ENCODE results near the gene CAMK1D. TPM values are rescaled to one million over a fixed set of nuclear protein-coding genes. Genes with fewer than 3 reads are reported as not detected.

Gene CAMK1D
- total and polyA plus RNA-seq, 2 of the 4 experiments (the other 2 are of a cell fraction): 5.0 to 5.3 TPM

DNA sequence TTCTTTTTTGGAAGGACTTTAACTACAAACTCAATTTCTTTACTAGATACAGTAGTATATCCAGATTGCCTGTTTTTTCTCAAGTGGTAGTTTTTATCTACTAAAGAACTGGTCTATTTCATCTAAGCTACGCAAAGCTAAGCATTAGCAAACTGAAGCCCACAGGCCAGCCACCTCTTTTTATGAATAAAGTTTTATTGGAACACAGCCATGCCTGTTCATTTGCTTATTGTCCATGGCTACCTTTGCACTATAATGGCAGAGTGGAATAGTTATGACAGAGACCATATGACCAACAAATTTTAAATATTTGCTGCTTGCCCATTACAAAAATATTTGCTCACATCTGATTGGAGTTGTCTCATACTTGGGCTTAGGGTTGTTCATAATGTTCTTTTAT is 168.7 kb downstream of the CAMK1D start:
- no TSS peak for BruUV-seq (replicated peaks)

More for the DNA sequence above, 168.7 kb downstream of the CAMK1D start:
- Histone ChIP-seq H3K4me3 (ENCODE audit: insufficient read depth, low read depth, low read length) (no peak overlapping the region), H3K27me3 (ENCODE audit: control insufficient read depth, insufficient read depth, low read length) (no peaks in the 10 kb centered on the region), H2BK20ac (ENCODE audit: low read depth, low read length) (no peak overlapping the region), H2AK5ac (ENCODE audit: low read depth, low read length) (no peak overlapping the region), H2AK9ac (replicated peaks; ENCODE audit: low read depth, low read length, poor library complexity) (no peak overlapping the region), H3K9ac (ENCODE audit: low read depth, low read length) (no peak overlapping the region), H3K9me1 (ENCODE audit: insufficient read depth, low read length) (no peaks in the 10 kb centered on the region), H3K79me1 (ENCODE audit: low read depth in 1 of 2, low read length in 2 of 2) (no peaks in the 10 kb centered on the region), H3K14ac (replicated peaks; ENCODE audit: low read depth, low read length) (no peak overlapping the region), H4K91ac (ENCODE audit: insufficient read depth, low read depth, low read length) (no peak overlapping the region), H3K23ac (ENCODE audit: low read depth, low read length) (no peak overlapping the region), H2BK120ac (ENCODE audit: low read depth, low read length) (no peak overlapping the region), H2BK15ac (ENCODE audit: low read depth, low read length) (no peak overlapping the region), H3K4ac (ENCODE audit: low read depth, low read length) (no peak overlapping the region), H3K4me2 (ENCODE audit: low read depth, low read length) (no peak overlapping the region), H2BK5ac (ENCODE audit: low read depth, low read length, poor library complexity, severe bottlenecking) (no peak overlapping the region), H4K20me1 (ENCODE audit: insufficient read depth, low read length) (no peaks in the 10 kb centered on the region), H3K27ac (ENCODE audit: insufficient read depth, low read length) (no peak overlapping the region), H3K4me1 (ENCODE audit: control insufficient read depth, insufficient read depth, low read length) (no peaks in the 10 kb centered on the region), H4K5ac (ENCODE audit: low read depth, low read length) (no peak overlapping the region), H3K9me3 (ENCODE audit: control insufficient read depth, insufficient read depth, low read length) (no peaks in the 10 kb centered on the region), H4K8ac (ENCODE audit: low read depth in 2 of 2, low read length in 2 of 2) (no peak overlapping the region), H3K18ac (ENCODE audit: low read depth, low read length) (no peak overlapping the region), H2AFZ (replicated peaks; ENCODE audit: low read length, poor library complexity) (no peak overlapping the region), H3K36me3 (ENCODE audit: control insufficient read depth, insufficient read depth, low read length) (no peaks in the 10 kb centered on the region), H3K56ac (ENCODE audit: extremely low read depth, insufficient read depth, low read length) (no peak overlapping the region)
- no peak for ATAC-seq (ENCODE audit: low read depth)
- dilution Hi-C loops (cut with HindIII; ENCODE audit: low sequenced_read_pairs, unreplicated experiment) (no loop called here), intact Hi-C loops (cut with micrococcal nuclease) (no loop called here), in situ Hi-C loops (cut with MboI; ENCODE audit: low sequenced_read_pairs) (no loop called here)
- WGBS, 2 experiments (ENCODE audit: extremely low coverage in 2 of 2, insufficient read length in 1 of 2): no CpG with 5 or more reads among the region's 1 CpG
- ChIA-PET CTCF (no interaction called here), POLR2A (ENCODE audit: unreplicated experiment) (no interaction called here)
- DNase-seq: no peak
- TF ChIP-seq BHLHE40 (IDR thresholded peaks at IDR 0.05; ENCODE audit: low read depth, low read length): no peak
- TF ChIP-seq MAFK (IDR thresholded peaks at IDR 0.05; ENCODE audit: low read depth, low read length): no peak
- TF ChIP-seq CHD1 (IDR thresholded peaks at IDR 0.05; ENCODE audit: low read depth, low read length): no peak
- TF ChIP-seq NFE2L2 (IDR thresholded peaks at IDR 0.05; ENCODE audit: low read depth, low read length): no peak
- TF ChIP-seq, protein P1, sequence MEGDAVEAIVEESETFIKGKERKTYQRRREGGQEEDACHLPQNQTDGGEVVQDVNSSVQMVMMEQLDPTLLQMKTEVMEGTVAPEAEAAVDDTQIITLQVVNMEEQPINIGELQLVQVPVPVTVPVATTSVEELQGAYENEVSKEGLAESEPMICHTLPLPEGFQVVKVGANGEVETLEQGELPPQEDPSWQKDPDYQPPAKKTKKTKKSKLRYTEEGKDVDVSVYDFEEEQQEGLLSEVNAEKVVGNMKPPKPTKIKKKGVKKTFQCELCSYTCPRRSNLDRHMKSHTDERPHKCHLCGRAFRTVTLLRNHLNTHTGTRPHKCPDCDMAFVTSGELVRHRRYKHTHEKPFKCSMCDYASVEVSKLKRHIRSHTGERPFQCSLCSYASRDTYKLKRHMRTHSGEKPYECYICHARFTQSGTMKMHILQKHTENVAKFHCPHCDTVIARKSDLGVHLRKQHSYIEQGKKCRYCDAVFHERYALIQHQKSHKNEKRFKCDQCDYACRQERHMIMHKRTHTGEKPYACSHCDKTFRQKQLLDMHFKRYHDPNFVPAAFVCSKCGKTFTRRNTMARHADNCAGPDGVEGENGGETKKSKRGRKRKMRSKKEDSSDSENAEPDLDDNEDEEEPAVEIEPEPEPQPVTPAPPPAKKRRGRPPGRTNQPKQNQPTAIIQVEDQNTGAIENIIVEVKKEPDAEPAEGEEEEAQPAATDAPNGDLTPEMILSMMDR (conservative IDR thresholded peaks at IDR 0.05; ENCODE audit: low read depth, low read length): no peak
- no peak for TF ChIP-seq MAZ (IDR thresholded peaks at IDR 0.05; ENCODE audit: borderline replicate concordance, low read depth, low read length)

Data from IMR-90 (cell line).